GM23338 (cell line): ENCODE measurements around the gene UBTD1. TPM values are rescaled to one million over a fixed set of nuclear protein-coding genes. Genes with fewer than 3 reads are reported as not detected.

Source experiments
- ATAC-seq: fragments of 200-7000 bp; cut with Tn5 transposase; 3 replicates; pipeline ENCODE4 v1.9.1; 2020
- DNase-seq: peaks from one replicate; pipeline ENCODE4 v3.0.0-alpha.2; 2015; ENCODE audit warnings: low spot score
- H2AFZ ChIP-seq: fragments of 200-600 bp; sonication (generic); 2 replicates; pipeline ENCODE4 v1.8.0; 2016; ENCODE audit warnings: antibody characterized with exemption, mild to moderate bottlenecking, moderate library complexity
- H3F3A ChIP-seq: fragments of 200-600 bp; sonication (generic); replicated peaks from 2 replicates; pipeline ENCODE4 v1.8.0; 2017; ENCODE audit warnings: antibody characterized with exemption, mixed run types, low read depth
- H3K27ac ChIP-seq: fragments of 200-600 bp; sonication (generic); 2 replicates; pipeline ENCODE4 v1.6.1; 2016; ENCODE audit warnings: low read depth
- H3K27me3 ChIP-seq: fragments of 200-600 bp; sonication (generic); 2 replicates; pipeline ENCODE4 v1.8.0; 2016; ENCODE audit warnings: mild to moderate bottlenecking, mixed run types, moderate library complexity; ENCODE audit not compliant: insufficient read depth
- H3K36me3 ChIP-seq: fragments of 200-600 bp; sonication (generic); 2 replicates; pipeline ENCODE4 v1.8.0; 2016; ENCODE audit warnings: mild to moderate bottlenecking; ENCODE audit not compliant: insufficient read depth
- H3K4me1 ChIP-seq: fragments of 200-600 bp; sonication (generic); 2 replicates; pipeline ENCODE4 v1.8.0; 2016; ENCODE audit warnings: mild to moderate bottlenecking, moderate library complexity; ENCODE audit not compliant: insufficient read depth
- H3K4me2 ChIP-seq: fragments of 200-600 bp; sonication (generic); 2 replicates; pipeline ENCODE4 v1.7.1; 2017; ENCODE audit warnings: mixed run types
- H3K4me3 ChIP-seq: fragments of 200-600 bp; sonication (generic); 2 replicates; pipeline ENCODE4 v1.6.1; 2016; ENCODE audit warnings: mixed run types
- H3K79me2 ChIP-seq: fragments of 200-600 bp; sonication (generic); replicated peaks from 2 replicates; pipeline ENCODE4 v1.8.0; 2017; ENCODE audit warnings: mild to moderate bottlenecking; ENCODE audit not compliant: insufficient read depth
- H3K9me2 ChIP-seq: fragments of 200-600 bp; sonication (generic); 2 replicates; pipeline ENCODE4 v1.8.0; 2017; ENCODE audit not compliant: insufficient read depth
- H4K20me1 ChIP-seq: fragments of 200-600 bp; sonication (generic); replicated peaks from 2 replicates; pipeline ENCODE4 v1.8.0; 2017; ENCODE audit warnings: mild to moderate bottlenecking; ENCODE audit not compliant: insufficient read depth
- H3K27ac Mint-ChIP-seq: 2 replicates; pipeline ENCODE4 v1.8.0; 2020; ENCODE audit warnings: inconsistent platforms, mild to moderate bottlenecking, moderate library complexity, mixed read lengths
- H3K27me3 Mint-ChIP-seq: 3 replicates; pipeline ENCODE4 v1.8.0; 2022; ENCODE audit warnings: low read depth, mild to moderate bottlenecking, moderate library complexity, mixed read lengths, inconsistent platforms; ENCODE audit not compliant: insufficient read depth, poor library complexity
- H3K36me3 Mint-ChIP-seq: 3 replicates; pipeline ENCODE4 v1.8.0; 2021; ENCODE audit warnings: low read depth, mild to moderate bottlenecking, inconsistent platforms, moderate library complexity, mixed read lengths
- H3K4me1 Mint-ChIP-seq: 3 replicates; pipeline ENCODE4 v1.8.0; 2020; ENCODE audit warnings: mild to moderate bottlenecking, inconsistent platforms, mixed read lengths
- H3K4me3 Mint-ChIP-seq: 3 replicates; pipeline ENCODE4 v1.8.0; 2021; ENCODE audit warnings: moderate library complexity, mild to moderate bottlenecking, inconsistent platforms, mixed read lengths
- H3K9me3 Mint-ChIP-seq: 3 replicates; pipeline ENCODE4 v1.8.0; 2020; ENCODE audit warnings: moderate library complexity, mild to moderate bottlenecking, inconsistent platforms, mixed read lengths
- NANOG ChIP-seq: IDR thresholded peaks from 2 replicates; pipeline ENCODE4 v1.6.1; 2016; ENCODE audit warnings: antibody characterized with exemption, borderline replicate concordance
- STAT1 ChIP-seq: IDR thresholded peaks from one replicate; pipeline ENCODE4 v1.6.1; 2016; ENCODE audit warnings: antibody characterized with exemption; ENCODE audit not compliant: unreplicated experiment
- ZNF114 ChIP-seq: fragments of 250-450 bp; sonication (Bioruptor Pico); IDR thresholded peaks from 2 replicates; pipeline ENCODE4 v1.5.0; 2020; ENCODE audit warnings: mild to moderate bottlenecking, moderate library complexity
- polyA plus RNA-seq: library from polyadenylated mRNA; unstranded; fragments of >200 nt; fragmentation: Nextera tagmentation; extraction: Ambion mirVana; gene quantifications from 2 replicates; pipeline ENCODE4 v1.2.1, GENCODE V29; 2016
- total RNA-seq: library from RNA; depleted of rRNA; stranded (reverse); fragments of >200 nt; shearing (Covaris generic); gene quantifications from 2 replicates; pipeline ENCODE4 v1.2.3, GENCODE V29; 2014
- TF ChIP-seq, protein P1 (sequence below): IDR thresholded peaks from one replicate; pipeline ENCODE4 v1.6.1; 2018; ENCODE audit warnings: antibody characterized with exemption; ENCODE audit not compliant: unreplicated experiment
- TF ChIP-seq, protein P2 (sequence below): fragments of 250-450 bp; sonication (Bioruptor Pico); IDR thresholded peaks from 2 replicates; pipeline ENCODE4 v1.5.0; 2020; ENCODE audit warnings: mild to moderate bottlenecking, moderate library complexity

Gene UBTD1
- total and polyA plus RNA-seq, 2 experiments from 2014 or later, result 17.3 to 29.0 TPM

DNA sequence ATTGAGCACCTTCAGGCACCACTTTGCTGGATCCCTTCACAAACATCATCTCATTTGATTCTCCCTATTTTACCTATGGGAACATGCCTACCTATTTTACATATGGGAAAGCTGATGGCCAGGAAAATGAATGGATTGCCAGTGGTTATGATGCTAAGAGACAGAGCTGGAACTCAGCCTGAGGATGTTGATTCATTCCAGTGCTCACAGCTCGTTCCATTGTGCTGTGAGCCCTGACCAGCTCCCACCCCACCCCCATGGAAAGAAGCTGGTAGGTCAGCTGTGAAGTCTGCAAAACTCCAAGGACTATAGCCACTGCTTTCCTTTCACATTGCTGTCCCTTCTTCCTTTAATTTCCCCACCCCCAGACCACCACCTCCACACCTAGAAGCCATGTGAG is 9.6 kb downstream of the UBTD1 start:
- no peaks in the 10 kb centered on the region for H3F3A ChIP-seq
- H3K36me3 ChIP-seq, result no peaks in the 10 kb centered on the region
- ATAC-seq (peak; percentile 64), DNase-seq (no peak)
- peaks cover 18% of the 10 kb centered on the region for H3K4me1 Mint-ChIP-seq
- peaks cover 82% of the 10 kb centered on the region for H3K79me2 ChIP-seq
- H3K4me3 Mint-ChIP-seq, result no peak overlapping the region
- H3K4me1 ChIP-seq, result peaks cover 33% of the 10 kb centered on the region
- H3K4me2 ChIP-seq, result peak overlapping the region; percentile 69
- TF ChIP-seq ZNF114 (CRISPR knock-in tag), result no peak
- no peak for TF ChIP-seq NANOG
- no peaks in the 10 kb centered on the region for H3K36me3 Mint-ChIP-seq
- H4K20me1 ChIP-seq, result peaks cover 15% of the 10 kb centered on the region
- 0 out of 2 replicates have a peak overlapping the region, but pooled peaks have one; percentile 88 for H3K27ac ChIP-seq
- no peak overlapping the region for H2AFZ ChIP-seq
- H3K27me3 Mint-ChIP-seq, result peaks cover 6% of the 10 kb centered on the region
- no peak overlapping the region for H3K4me3 ChIP-seq
- no peaks in the 10 kb centered on the region for H3K27me3 ChIP-seq
- no peaks in the 10 kb centered on the region for H3K9me2 ChIP-seq
- no peaks in the 10 kb centered on the region for H3K9me3 Mint-ChIP-seq
- no peak overlapping the region for H3K27ac Mint-ChIP-seq

DNA sequence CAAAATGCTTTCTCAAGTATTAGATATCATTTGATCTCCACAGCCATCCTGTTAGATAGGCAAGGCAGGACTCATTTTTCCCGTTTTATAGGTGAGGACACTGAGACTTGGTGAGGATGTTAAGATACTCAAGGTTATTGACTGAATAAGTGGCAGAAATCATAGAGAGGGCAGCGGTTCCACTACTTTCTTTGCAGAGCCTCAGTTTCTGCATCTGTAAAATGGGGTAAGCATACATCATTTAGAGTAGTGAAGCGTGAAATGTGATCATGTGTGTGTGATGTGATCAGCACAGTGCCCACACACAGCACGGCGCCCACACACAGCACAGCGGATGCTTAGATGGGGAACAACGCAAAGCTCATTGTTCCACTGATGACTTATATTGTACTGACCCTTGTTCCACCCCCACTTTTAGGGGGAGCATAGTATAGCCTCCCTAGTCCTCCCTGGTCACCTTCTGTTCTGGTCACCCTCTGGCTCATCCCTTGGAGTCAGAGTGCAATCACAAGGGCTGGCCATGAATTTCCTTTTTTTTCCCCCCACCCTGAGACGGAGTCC is 10.5 kb downstream of the UBTD1 start:
- DNase-seq, result no peak
- H4K20me1 ChIP-seq, result peaks cover 21% of the 10 kb centered on the region
- no peaks in the 10 kb centered on the region for H3K9me2 ChIP-seq
- H3K27ac Mint-ChIP-seq, result no peak overlapping the region
- H3K4me1 ChIP-seq, result peaks cover 37% of the 10 kb centered on the region
- H3K36me3 ChIP-seq, result no peaks in the 10 kb centered on the region
- ATAC-seq, result no peak
- H3K4me2 ChIP-seq, result 0 out of 2 replicates have a peak overlapping the region, but pooled peaks have one; percentile 69
- H3K79me2 ChIP-seq, result peaks cover 88% of the 10 kb centered on the region
- peaks cover 7% of the 10 kb centered on the region for H3K27me3 Mint-ChIP-seq
- no peak overlapping the region for H3K4me3 Mint-ChIP-seq
- no peaks in the 10 kb centered on the region for H3K27me3 ChIP-seq
- peak overlapping the region; percentile 28; the same call in 1 of the 2 replicates for H3K27ac ChIP-seq
- no peak overlapping the region for H3K4me3 ChIP-seq
- TF ChIP-seq, protein P1, sequence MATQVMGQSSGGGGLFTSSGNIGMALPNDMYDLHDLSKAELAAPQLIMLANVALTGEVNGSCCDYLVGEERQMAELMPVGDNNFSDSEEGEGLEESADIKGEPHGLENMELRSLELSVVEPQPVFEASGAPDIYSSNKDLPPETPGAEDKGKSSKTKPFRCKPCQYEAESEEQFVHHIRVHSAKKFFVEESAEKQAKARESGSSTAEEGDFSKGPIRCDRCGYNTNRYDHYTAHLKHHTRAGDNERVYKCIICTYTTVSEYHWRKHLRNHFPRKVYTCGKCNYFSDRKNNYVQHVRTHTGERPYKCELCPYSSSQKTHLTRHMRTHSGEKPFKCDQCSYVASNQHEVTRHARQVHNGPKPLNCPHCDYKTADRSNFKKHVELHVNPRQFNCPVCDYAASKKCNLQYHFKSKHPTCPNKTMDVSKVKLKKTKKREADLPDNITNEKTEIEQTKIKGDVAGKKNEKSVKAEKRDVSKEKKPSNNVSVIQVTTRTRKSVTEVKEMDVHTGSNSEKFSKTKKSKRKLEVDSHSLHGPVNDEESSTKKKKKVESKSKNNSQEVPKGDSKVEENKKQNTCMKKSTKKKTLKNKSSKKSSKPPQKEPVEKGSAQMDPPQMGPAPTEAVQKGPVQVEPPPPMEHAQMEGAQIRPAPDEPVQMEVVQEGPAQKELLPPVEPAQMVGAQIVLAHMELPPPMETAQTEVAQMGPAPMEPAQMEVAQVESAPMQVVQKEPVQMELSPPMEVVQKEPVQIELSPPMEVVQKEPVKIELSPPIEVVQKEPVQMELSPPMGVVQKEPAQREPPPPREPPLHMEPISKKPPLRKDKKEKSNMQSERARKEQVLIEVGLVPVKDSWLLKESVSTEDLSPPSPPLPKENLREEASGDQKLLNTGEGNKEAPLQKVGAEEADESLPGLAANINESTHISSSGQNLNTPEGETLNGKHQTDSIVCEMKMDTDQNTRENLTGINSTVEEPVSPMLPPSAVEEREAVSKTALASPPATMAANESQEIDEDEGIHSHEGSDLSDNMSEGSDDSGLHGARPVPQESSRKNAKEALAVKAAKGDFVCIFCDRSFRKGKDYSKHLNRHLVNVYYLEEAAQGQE, result no peak
- TF ChIP-seq ZNF114 (CRISPR knock-in tag), result no peak
- TF ChIP-seq, protein P2, sequence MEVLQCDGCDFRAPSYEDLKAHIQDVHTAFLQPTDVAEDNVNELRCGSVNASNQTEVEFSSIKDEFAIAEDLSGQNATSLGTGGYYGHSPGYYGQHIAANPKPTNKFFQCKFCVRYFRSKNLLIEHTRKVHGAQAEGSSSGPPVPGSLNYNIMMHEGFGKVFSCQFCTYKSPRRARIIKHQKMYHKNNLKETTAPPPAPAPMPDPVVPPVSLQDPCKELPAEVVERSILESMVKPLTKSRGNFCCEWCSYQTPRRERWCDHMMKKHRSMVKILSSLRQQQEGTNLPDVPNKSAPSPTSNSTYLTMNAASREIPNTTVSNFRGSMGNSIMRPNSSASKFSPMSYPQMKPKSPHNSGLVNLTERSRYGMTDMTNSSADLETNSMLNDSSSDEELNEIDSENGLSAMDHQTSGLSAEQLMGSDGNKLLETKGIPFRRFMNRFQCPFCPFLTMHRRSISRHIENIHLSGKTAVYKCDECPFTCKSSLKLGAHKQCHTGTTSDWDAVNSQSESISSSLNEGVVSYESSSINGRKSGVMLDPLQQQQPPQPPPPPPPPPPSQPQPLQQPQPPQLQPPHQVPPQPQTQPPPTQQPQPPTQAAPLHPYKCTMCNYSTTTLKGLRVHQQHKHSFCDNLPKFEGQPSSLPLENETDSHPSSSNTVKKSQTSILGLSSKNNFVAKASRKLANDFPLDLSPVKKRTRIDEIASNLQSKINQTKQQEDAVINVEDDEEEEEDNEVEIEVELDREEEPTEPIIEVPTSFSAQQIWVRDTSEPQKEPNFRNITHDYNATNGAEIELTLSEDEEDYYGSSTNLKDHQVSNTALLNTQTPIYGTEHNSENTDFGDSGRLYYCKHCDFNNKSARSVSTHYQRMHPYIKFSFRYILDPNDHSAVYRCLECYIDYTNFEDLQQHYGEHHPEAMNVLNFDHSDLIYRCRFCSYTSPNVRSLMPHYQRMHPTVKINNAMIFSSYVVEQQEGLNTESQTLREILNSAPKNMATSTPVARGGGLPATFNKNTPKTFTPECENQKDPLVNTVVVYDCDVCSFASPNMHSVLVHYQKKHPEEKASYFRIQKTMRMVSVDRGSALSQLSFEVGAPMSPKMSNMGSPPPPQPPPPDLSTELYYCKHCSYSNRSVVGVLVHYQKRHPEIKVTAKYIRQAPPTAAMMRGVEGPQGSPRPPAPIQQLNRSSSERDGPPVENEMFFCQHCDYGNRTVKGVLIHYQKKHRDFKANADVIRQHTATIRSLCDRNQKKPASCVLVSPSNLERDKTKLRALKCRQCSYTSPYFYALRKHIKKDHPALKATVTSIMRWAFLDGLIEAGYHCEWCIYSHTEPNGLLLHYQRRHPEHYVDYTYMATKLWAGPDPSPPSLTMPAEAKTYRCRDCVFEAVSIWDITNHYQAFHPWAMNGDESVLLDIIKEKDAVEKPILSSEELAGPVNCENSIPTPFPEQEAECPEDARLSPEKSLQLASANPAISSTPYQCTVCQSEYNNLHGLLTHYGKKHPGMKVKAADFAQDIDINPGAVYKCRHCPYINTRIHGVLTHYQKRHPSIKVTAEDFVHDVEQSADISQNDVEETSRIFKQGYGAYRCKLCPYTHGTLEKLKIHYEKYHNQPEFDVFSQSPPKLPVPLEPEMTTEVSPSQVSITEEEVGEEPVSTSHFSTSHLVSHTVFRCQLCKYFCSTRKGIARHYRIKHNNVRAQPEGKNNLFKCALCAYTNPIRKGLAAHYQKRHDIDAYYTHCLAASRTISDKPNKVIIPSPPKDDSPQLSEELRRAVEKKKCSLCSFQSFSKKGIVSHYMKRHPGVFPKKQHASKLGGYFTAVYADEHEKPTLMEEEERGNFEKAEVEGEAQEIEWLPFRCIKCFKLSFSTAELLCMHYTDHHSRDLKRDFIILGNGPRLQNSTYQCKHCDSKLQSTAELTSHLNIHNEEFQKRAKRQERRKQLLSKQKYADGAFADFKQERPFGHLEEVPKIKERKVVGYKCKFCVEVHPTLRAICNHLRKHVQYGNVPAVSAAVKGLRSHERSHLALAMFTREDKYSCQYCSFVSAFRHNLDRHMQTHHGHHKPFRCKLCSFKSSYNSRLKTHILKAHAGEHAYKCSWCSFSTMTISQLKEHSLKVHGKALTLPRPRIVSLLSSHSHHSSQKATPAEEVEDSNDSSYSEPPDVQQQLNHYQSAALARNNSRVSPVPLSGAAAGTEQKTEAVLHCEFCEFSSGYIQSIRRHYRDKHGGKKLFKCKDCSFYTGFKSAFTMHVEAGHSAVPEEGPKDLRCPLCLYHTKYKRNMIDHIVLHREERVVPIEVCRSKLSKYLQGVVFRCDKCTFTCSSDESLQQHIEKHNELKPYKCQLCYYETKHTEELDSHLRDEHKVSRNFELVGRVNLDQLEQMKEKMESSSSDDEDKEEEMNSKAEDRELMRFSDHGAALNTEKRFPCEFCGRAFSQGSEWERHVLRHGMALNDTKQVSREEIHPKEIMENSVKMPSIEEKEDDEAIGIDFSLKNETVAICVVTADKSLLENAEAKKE (CRISPR knock-in tag), result no peak
- TF ChIP-seq STAT1, result no peak
- no peaks in the 10 kb centered on the region for H3K9me3 Mint-ChIP-seq
- no peaks in the 10 kb centered on the region for H3F3A ChIP-seq
- peaks cover 18% of the 10 kb centered on the region for H3K4me1 Mint-ChIP-seq
- no peak overlapping the region for H2AFZ ChIP-seq
- no peaks in the 10 kb centered on the region for H3K36me3 Mint-ChIP-seq
